Measurements from ENCODE around the gene FOXF1.

The FOXF1 gene

DNA sequence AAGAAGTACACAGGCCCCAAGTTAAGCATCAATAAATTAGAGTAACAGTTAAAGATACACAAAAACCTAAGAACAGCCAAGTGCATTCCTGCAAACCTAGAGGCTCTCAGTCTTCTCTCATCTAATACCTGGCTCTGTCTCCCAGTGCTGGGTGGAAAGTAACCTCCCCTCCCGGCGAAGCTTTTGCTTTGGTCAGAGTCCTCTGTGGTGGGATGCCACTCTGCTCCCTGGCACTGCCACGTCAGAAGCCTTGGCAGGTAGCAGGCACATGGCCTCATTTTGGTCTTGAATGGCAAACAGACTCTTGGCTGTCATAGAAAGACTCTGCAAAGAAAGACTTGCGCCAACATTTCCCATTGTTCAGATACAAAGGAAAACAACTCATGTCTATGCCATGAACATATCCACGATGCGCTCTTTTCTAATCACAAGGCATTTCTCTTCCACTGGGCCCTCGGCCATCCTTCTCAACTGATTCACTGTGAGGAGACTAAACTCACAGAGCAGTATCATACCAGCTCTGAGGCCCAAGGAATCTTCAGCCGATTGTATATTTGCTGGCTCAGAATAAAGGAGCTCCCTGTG lies 23.5 kb downstream of the FOXF1 start:
- no peak overlapping the region for H3K27ac ChIP-seq (ENCODE audit: low read depth, low read length)
- no peaks in the 10 kb centered on the region for H3K27me3 ChIP-seq (ENCODE audit: control insufficient read depth in 1 of 2, insufficient read depth in 2 of 2, low read length in 2 of 2)
- H3K9ac ChIP-seq (ENCODE audit: low read depth in 1 of 2, low read length in 2 of 2) = no peak overlapping the region
- H3K36me3 ChIP-seq (ENCODE audit: control insufficient read depth in 1 of 2, insufficient read depth in 2 of 2, low read length in 2 of 2) = peaks cover 5 to 29% of the 10 kb centered on the region in 2 donors
- no peak overlapping the region for H3K4me3 ChIP-seq (ENCODE audit: low read depth in 1 of 2, low read length in 2 of 2)
- no peaks in the 10 kb centered on the region for H3K9me3 ChIP-seq (ENCODE audit: control insufficient read depth in 1 of 2, low read length in 2 of 2)
- no peaks in the 10 kb centered on the region for H3K4me1 ChIP-seq (ENCODE audit: control insufficient read depth in 1 of 2, insufficient read depth in 2 of 2, low read length in 2 of 2)

DNA sequence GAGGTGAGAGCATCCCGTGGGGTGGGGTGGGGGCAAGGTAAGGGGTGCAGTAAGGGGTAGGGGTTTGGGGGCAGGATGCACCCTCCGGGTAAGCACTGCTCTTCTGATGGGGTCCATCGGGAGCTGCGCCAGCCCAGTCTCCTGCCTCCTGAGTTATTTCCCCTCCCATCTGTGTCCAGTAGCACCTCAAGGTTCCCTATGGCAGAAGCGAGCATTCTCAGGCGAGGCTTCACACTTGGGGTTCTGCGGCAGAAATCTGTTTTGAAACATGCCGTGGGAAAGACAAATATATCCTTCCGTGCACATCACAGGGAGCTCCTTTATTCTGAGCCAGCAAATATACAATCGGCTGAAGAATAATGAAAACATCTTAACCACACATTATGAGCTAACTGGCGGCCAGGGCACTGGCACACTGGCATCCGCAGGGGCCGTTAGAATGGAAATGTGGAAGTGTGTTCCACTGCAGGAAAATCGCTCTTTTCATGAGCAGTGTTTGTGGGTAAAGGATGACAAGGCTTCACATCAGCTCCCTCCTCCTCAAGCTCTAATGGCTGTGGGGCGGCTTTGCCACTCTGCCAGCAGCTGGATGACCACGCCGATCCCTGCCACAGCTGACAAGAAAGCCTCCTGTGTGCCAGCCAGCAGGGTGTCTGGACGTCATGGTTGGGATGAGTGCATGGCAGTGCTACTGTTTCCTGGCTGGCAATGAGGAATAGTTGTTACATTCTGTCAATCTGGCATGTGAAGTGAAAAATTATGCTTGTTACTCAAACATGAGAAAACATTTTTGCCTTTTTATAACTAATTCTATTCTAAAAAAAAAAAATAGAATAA lies 24.7 kb downstream of the FOXF1 start:
- Histone ChIP-seq H3K36me3 (ENCODE audit: control insufficient read depth in 1 of 2, insufficient read depth in 2 of 2, low read length in 2 of 2) (peaks cover 11 to 40% of the 10 kb centered on the region in 2 donors), H3K4me1 (ENCODE audit: control insufficient read depth in 1 of 2, insufficient read depth in 2 of 2, low read length in 2 of 2) (no peaks in the 10 kb centered on the region), H3K4me3 (ENCODE audit: low read depth in 1 of 2, low read length in 2 of 2) (no peak overlapping the region), H3K27ac (ENCODE audit: low read depth, low read length) (no peak overlapping the region), H3K9ac (ENCODE audit: low read depth in 1 of 2, low read length in 2 of 2) (no peak overlapping the region), H3K9me3 (ENCODE audit: control insufficient read depth in 1 of 2, low read length in 2 of 2) (no peaks in the 10 kb centered on the region), H3K27me3 (ENCODE audit: control insufficient read depth in 1 of 2, insufficient read depth in 2 of 2, low read length in 2 of 2) (no peaks in the 10 kb centered on the region)

GRCh38 chr16:86536621-86537020 lies 26.3 kb downstream of the FOXF1 start:
- H3K4me3 ChIP-seq (ENCODE audit: low read depth in 1 of 2, low read length in 2 of 2) = no peak overlapping the region
- no peak overlapping the region for H3K9ac ChIP-seq (ENCODE audit: low read depth in 1 of 2, low read length in 2 of 2)
- peaks cover 24 to 56% of the 10 kb centered on the region in 2 donors for H3K36me3 ChIP-seq (ENCODE audit: control insufficient read depth in 1 of 2, insufficient read depth in 2 of 2, low read length in 2 of 2)
- no peaks in the 10 kb centered on the region for H3K9me3 ChIP-seq (ENCODE audit: control insufficient read depth in 1 of 2, low read length in 2 of 2)
- no peaks in the 10 kb centered on the region for H3K4me1 ChIP-seq (ENCODE audit: control insufficient read depth in 1 of 2, insufficient read depth in 2 of 2, low read length in 2 of 2)
- H3K27ac ChIP-seq (ENCODE audit: low read depth, low read length) = no peak overlapping the region
- H3K27me3 ChIP-seq (ENCODE audit: control insufficient read depth in 1 of 2, insufficient read depth in 2 of 2, low read length in 2 of 2) = no peaks in the 10 kb centered on the region

DNA sequence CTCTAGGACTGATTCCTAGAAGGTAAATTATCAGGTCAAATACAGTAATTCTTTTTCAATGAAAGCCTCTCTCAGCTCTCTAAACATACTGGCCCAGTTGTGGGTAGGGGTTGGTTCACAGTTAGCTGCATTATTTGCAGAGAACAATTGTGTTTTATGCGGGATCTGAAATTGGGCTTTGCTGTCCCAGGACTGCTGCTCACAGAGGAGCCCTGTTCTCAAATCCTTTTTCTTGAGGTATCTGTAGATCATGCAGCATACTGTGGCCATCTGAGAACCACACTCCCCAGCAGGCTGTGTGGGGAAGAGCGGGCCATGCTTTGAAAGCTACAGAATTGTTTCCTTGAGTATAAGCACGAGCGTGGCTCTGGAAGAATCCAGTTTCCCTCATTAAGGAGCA lies 27.2 kb downstream of the FOXF1 start:
- H3K27me3 ChIP-seq (ENCODE audit: control insufficient read depth in 1 of 2, insufficient read depth in 2 of 2, low read length in 2 of 2) = no peaks in the 10 kb centered on the region
- no peaks in the 10 kb centered on the region for H3K4me1 ChIP-seq (ENCODE audit: control insufficient read depth in 1 of 2, insufficient read depth in 2 of 2, low read length in 2 of 2)
- H3K27ac ChIP-seq (ENCODE audit: low read depth, low read length) = no peak overlapping the region
- no peaks in the 10 kb centered on the region for H3K9me3 ChIP-seq (ENCODE audit: control insufficient read depth in 1 of 2, low read length in 2 of 2)
- no peak overlapping the region for H3K4me3 ChIP-seq (ENCODE audit: low read depth in 1 of 2, low read length in 2 of 2)
- peaks cover 25 to 62% of the 10 kb centered on the region in 2 donors for H3K36me3 ChIP-seq (ENCODE audit: control insufficient read depth in 1 of 2, insufficient read depth in 2 of 2, low read length in 2 of 2)
- no peak overlapping the region for H3K9ac ChIP-seq (ENCODE audit: low read depth in 1 of 2, low read length in 2 of 2)

DNA sequence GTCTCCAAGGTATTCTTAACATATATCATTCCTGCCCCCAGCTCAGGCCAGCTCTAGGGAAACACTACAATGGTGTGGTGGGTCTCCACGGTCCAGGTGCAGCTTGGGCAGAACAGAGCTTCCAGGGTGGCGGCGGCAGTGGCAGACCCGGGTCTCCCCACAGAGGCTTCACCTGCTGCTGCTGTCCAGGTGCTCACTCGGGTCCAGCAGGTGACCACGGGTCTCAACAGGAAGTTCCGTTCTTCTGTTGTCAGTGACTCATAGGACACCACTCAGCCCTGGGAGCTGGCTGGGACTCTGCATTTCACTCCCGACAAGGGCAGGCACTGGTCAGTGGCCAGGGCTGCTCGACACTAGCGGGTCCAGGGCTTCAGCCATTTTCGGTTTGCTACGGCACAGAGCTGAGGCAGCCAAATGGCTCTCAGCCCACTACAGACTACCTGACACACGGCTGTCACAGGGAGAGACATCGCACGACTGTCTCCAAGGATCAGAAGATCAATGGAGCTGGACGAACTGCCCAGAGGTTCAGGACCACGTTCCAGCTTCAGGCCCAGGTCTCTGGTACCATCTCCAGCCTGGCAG lies 28.0 kb downstream of the FOXF1 start:
- H3K27ac ChIP-seq (ENCODE audit: low read depth, low read length) = no peak overlapping the region
- H3K27me3 ChIP-seq (ENCODE audit: control insufficient read depth in 1 of 2, insufficient read depth in 2 of 2, low read length in 2 of 2) = no peaks in the 10 kb centered on the region
- no peaks in the 10 kb centered on the region for H3K4me1 ChIP-seq (ENCODE audit: control insufficient read depth in 1 of 2, insufficient read depth in 2 of 2, low read length in 2 of 2)
- H3K9ac ChIP-seq (ENCODE audit: low read depth in 1 of 2, low read length in 2 of 2) = no peak overlapping the region
- no peak overlapping the region for H3K4me3 ChIP-seq (ENCODE audit: low read depth in 1 of 2, low read length in 2 of 2)
- H3K9me3 ChIP-seq (ENCODE audit: control insufficient read depth in 1 of 2, low read length in 2 of 2) = no peaks in the 10 kb centered on the region
- H3K36me3 ChIP-seq (ENCODE audit: control insufficient read depth in 1 of 2, insufficient read depth in 2 of 2, low read length in 2 of 2) = peaks cover 25 to 64% of the 10 kb centered on the region in 2 donors

DNA sequence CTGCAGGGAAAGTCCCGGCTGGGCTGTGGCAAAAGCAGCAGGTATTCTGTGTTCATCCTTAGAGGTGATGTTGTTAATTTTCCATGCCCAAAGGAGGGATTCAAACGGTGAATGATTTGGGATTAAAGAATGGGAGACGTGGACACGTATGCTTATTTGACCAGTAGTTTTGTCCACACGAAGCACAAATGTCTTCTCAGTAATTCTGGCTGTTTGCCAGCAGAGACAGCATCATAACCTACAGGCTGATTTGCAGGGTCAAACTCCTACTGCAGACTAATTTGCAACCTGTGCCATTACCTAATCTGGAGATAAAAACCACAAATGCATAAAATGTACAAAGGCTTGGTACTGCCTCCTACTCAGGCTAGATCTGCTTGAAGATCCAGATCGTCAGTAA lies 30.6 kb downstream of the FOXF1 start:
- Histone ChIP-seq H3K9ac (ENCODE audit: low read depth in 1 of 2, low read length in 2 of 2) (no peak overlapping the region), H3K4me3 (ENCODE audit: low read depth in 1 of 2, low read length in 2 of 2) (no peak overlapping the region), H3K4me1 (ENCODE audit: control insufficient read depth in 1 of 2, insufficient read depth in 2 of 2, low read length in 2 of 2) (no peaks in the 10 kb centered on the region), H3K9me3 (ENCODE audit: control insufficient read depth in 1 of 2, low read length in 2 of 2) (no peaks in the 10 kb centered on the region), H3K36me3 (ENCODE audit: control insufficient read depth in 1 of 2, insufficient read depth in 2 of 2, low read length in 2 of 2) (peaks cover 23 to 72% of the 10 kb centered on the region in 2 donors), H3K27ac (ENCODE audit: low read depth, low read length) (no peak overlapping the region), H3K27me3 (ENCODE audit: control insufficient read depth in 1 of 2, insufficient read depth in 2 of 2, low read length in 2 of 2) (no peaks in the 10 kb centered on the region)

- H3K9ac ChIP-seq (ENCODE audit: low read depth in 1 of 2, low read length in 2 of 2) = no peak overlapping the region
- H3K36me3 ChIP-seq (ENCODE audit: control insufficient read depth in 1 of 2, insufficient read depth in 2 of 2, low read length in 2 of 2) = peaks cover 23 to 75% of the 10 kb centered on the region in 2 donors
- H3K4me1 ChIP-seq (ENCODE audit: control insufficient read depth in 1 of 2, insufficient read depth in 2 of 2, low read length in 2 of 2) = no peaks in the 10 kb centered on the region
- H3K4me3 ChIP-seq (ENCODE audit: low read depth in 1 of 2, low read length in 2 of 2) = no peak overlapping the region
- H3K9me3 ChIP-seq (ENCODE audit: control insufficient read depth in 1 of 2, low read length in 2 of 2) = no peaks in the 10 kb centered on the region
- H3K27me3 ChIP-seq (ENCODE audit: control insufficient read depth in 1 of 2, insufficient read depth in 2 of 2, low read length in 2 of 2) = no peaks in the 10 kb centered on the region
- H3K27ac ChIP-seq (ENCODE audit: low read depth, low read length) = no peak overlapping the region
Measured at GRCh38 chr16:86541560-86541959, 31.2 kb downstream of the FOXF1 start.

GRCh38 chr16:86542756-86543750 lies 32.7 kb downstream of the FOXF1 start:
- H3K27ac ChIP-seq (ENCODE audit: low read depth, low read length) = no peak overlapping the region
- H3K4me3 ChIP-seq (ENCODE audit: low read depth in 1 of 2, low read length in 2 of 2) = no peak overlapping the region
- H3K27me3 ChIP-seq (ENCODE audit: control insufficient read depth in 1 of 2, insufficient read depth in 2 of 2, low read length in 2 of 2) = no peaks in the 10 kb centered on the region
- no peak overlapping the region for H3K9ac ChIP-seq (ENCODE audit: low read depth in 1 of 2, low read length in 2 of 2)
- H3K9me3 ChIP-seq (ENCODE audit: control insufficient read depth in 1 of 2, low read length in 2 of 2) = no peaks in the 10 kb centered on the region
- H3K36me3 ChIP-seq (ENCODE audit: control insufficient read depth in 1 of 2, insufficient read depth in 2 of 2, low read length in 2 of 2) = peaks cover 24 to 76% of the 10 kb centered on the region in 2 donors
- no peaks in the 10 kb centered on the region for H3K4me1 ChIP-seq (ENCODE audit: control insufficient read depth in 1 of 2, insufficient read depth in 2 of 2, low read length in 2 of 2)

DNA sequence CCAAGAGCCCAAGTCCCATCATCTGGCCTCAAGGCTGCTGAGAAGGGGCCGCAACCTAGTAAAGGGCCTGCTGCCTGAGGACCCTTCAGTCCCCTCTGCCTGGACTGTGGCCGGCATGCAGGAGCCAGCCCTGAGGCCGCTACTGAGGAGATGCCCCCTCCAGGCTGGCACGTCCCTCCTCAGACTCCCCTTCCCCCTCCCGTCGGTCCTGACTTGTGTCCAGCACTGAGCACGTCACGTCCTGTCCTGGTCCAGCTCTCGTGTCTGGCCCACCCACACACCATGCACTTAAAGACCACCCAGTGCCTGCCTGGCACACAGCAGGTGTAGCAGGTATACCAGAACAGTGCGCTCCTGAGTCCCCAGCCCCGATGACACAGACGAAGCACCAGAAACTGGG lies 35.2 kb downstream of the FOXF1 start:
- Histone ChIP-seq H3K9ac (ENCODE audit: low read depth in 1 of 2, low read length in 2 of 2) (no peak overlapping the region), H3K27me3 (ENCODE audit: control insufficient read depth in 1 of 2, insufficient read depth in 2 of 2, low read length in 2 of 2) (no peaks in the 10 kb centered on the region), H3K9me3 (ENCODE audit: control insufficient read depth in 1 of 2, low read length in 2 of 2) (no peaks in the 10 kb centered on the region), H3K4me1 (ENCODE audit: control insufficient read depth in 1 of 2, insufficient read depth in 2 of 2, low read length in 2 of 2) (no peaks in the 10 kb centered on the region), H3K4me3 (ENCODE audit: low read depth in 1 of 2, low read length in 2 of 2) (no peak overlapping the region), H3K27ac (ENCODE audit: low read depth, low read length) (no peak overlapping the region), H3K36me3 (ENCODE audit: control insufficient read depth in 1 of 2, insufficient read depth in 2 of 2, low read length in 2 of 2) (peaks cover 19 to 65% of the 10 kb centered on the region in 2 donors)
